Suprapubic skin (tissue), 4 donors: ENCODE measurements around the gene DDX4. TPM values are rescaled to one million over a fixed set of nuclear protein-coding genes. Genes with fewer than 3 reads are reported as not detected.

Experiments
- DNase-seq, 2 donors: peaks; one replicate each; pipeline ENCODE4 v3.0.0-alpha.2; 2019; ENCODE audit warnings: low spot score in 2 of 2
- H3K27ac ChIP-seq: fragments of 200-600 bp; sonication (generic); one replicate; pipeline ENCODE4 v1.5.1; 2019
- H3K27me3 ChIP-seq: fragments of 200-600 bp; sonication (generic); one replicate; pipeline ENCODE4 v1.5.1; 2019
- H3K36me3 ChIP-seq: fragments of 200-600 bp; sonication (generic); one replicate; pipeline ENCODE4 v1.5.1; 2019
- H3K4me1 ChIP-seq: fragments of 200-600 bp; sonication (generic); one replicate; pipeline ENCODE4 v1.5.1; 2019
- H3K4me3 ChIP-seq: fragments of 200-600 bp; sonication (generic); one replicate; pipeline ENCODE4 v1.5.1; 2019; ENCODE audit warnings: mild to moderate bottlenecking
- H3K9me3 ChIP-seq: fragments of 200-600 bp; sonication (generic); one replicate; pipeline ENCODE4 v1.5.1; 2019
- CTCF ChIP-seq, 2 donors: fragments of 200-600 bp in 1 of 2; fragments of 450-650 bp in 1 of 2; sonication (generic) in 1 of 2; IDR thresholded peaks; one replicate each; pipeline ENCODE4 v1.5.1; 2016 to 2019; ENCODE audit warnings: antibody characterized with exemption in 2 of 2, mild to moderate bottlenecking in 1 of 2, moderate library complexity in 1 of 2
- EP300 ChIP-seq: sonication (generic); formaldehyde crosslinking; IDR thresholded peaks from one replicate; pipeline ENCODE4 v1.6.1; 2017; ENCODE audit warnings: antibody characterized with exemption
- POLR2A ChIP-seq, 2 donors: fragments of 450-650 bp; IDR thresholded peaks; one replicate each; pipeline ENCODE4 v1.6.1; 2017; ENCODE audit warnings: antibody characterized with exemption in 2 of 2, mild to moderate bottlenecking in 2 of 2, moderate library complexity in 2 of 2
- POLR2AphosphoS5 ChIP-seq, 3 donors: sonication (generic); formaldehyde crosslinking; IDR thresholded peaks; one replicate each; pipeline ENCODE4 v1.6.1; 2017; ENCODE audit warnings: antibody characterized with exemption in 3 of 3
- WGBS: methylation state at CpG from one replicate; pipeline ENCODE4 v1.1.5; 2018; 5-methylcytosine and 5-hydroxymethylcytosine counted together
- total RNA-seq, 4 donors: library from RNA; depleted of rRNA; stranded (reverse); fragments of >200 nt; gene quantifications; one replicate each; pipeline ENCODE4 v1.1.0, GENCODE V29; 2016

The DDX4 gene
- total RNA-seq, 4 donors from 2014 or later = not detected

- no peaks in the 10 kb centered on the region for H3K4me1 ChIP-seq
- H3K4me3 ChIP-seq = no peak overlapping the region
- H3K36me3 ChIP-seq = no peaks in the 10 kb centered on the region
- H3K9me3 ChIP-seq = no peaks in the 10 kb centered on the region
- TF ChIP-seq POLR2AphosphoS5 (IDR thresholded peaks at IDR 0.05) = no peak
- no peak for TF ChIP-seq POLR2A (IDR thresholded peaks at IDR 0.05)
- TF ChIP-seq CTCF (IDR thresholded peaks at IDR 0.05) = no peak
- no peak for TF ChIP-seq EP300
- peaks cover 8% of the 10 kb centered on the region for H3K27me3 ChIP-seq
- H3K27ac ChIP-seq = no peak overlapping the region
- no peak for DNase-seq
These were observed 78.5 kb downstream of the DDX4 start for GRCh38 chr5:55816342-55816741.

GRCh38 chr5:55817030-55817429 lies 79.2 kb downstream of the DDX4 start:
- no peaks in the 10 kb centered on the region for H3K9me3 ChIP-seq
- WGBS = 79% methylated on average over 2 of the region's 2 CpGs
- no peak overlapping the region for H3K4me3 ChIP-seq
- H3K36me3 ChIP-seq = no peaks in the 10 kb centered on the region
- no peak overlapping the region for H3K27ac ChIP-seq
- peaks cover 15% of the 10 kb centered on the region for H3K27me3 ChIP-seq
- DNase-seq = no peak
- TF ChIP-seq EP300 = no peak
- no peak for TF ChIP-seq POLR2AphosphoS5 (IDR thresholded peaks at IDR 0.05)
- TF ChIP-seq CTCF (IDR thresholded peaks at IDR 0.05) = no peak
- no peak for TF ChIP-seq POLR2A (IDR thresholded peaks at IDR 0.05)
- peaks cover 5% of the 10 kb centered on the region for H3K4me1 ChIP-seq

- H3K4me3 ChIP-seq = no peak overlapping the region
- no peaks in the 10 kb centered on the region for H3K36me3 ChIP-seq
- TF ChIP-seq CTCF (IDR thresholded peaks at IDR 0.05) (no peak), POLR2AphosphoS5 (IDR thresholded peaks at IDR 0.05) (no peak), EP300 (no peak), POLR2A (IDR thresholded peaks at IDR 0.05) (no peak)
- no peak for DNase-seq
- peaks cover 10% of the 10 kb centered on the region for H3K4me1 ChIP-seq
- no peak overlapping the region for H3K27ac ChIP-seq
- WGBS = 86% methylated on average over 6 of the region's 6 CpGs
- H3K9me3 ChIP-seq = no peaks in the 10 kb centered on the region
- peaks cover 18% of the 10 kb centered on the region for H3K27me3 ChIP-seq
These were observed 82.6 kb downstream of the DDX4 start for GRCh38 chr5:55820488-55820887.

- 34% methylated on average over 12 of the region's 45 CpGs for whole genome bisulfite sequencing
- no peak overlapping the region for H3K27ac ChIP-seq
- H3K4me3 ChIP-seq = peak overlapping the region; percentile 45
- peaks cover 18% of the 10 kb centered on the region for H3K27me3 ChIP-seq
- DNase-seq = no peak
- no peaks in the 10 kb centered on the region for H3K36me3 ChIP-seq
- no peak for TF ChIP-seq POLR2A (IDR thresholded peaks at IDR 0.05)
- TF ChIP-seq CTCF (IDR thresholded peaks at IDR 0.05) = no peak
- no peak for TF ChIP-seq POLR2AphosphoS5 (IDR thresholded peaks at IDR 0.05)
- TF ChIP-seq EP300 = no peak
- H3K9me3 ChIP-seq = no peaks in the 10 kb centered on the region
- peaks cover 10% of the 10 kb centered on the region for H3K4me1 ChIP-seq
These were observed 84.1 kb downstream of the DDX4 start for GRCh38 chr5:55821731-55822512.

GRCh38 chr5:55823151-55823796 lies 85.4 kb downstream of the DDX4 start:
- H3K4me1 ChIP-seq = peaks cover 10% of the 10 kb centered on the region
- peaks cover 18% of the 10 kb centered on the region for H3K27me3 ChIP-seq
- DNase-seq = no peak
- H3K27ac ChIP-seq = no peak overlapping the region
- TF ChIP-seq POLR2A (IDR thresholded peaks at IDR 0.05) (no peak), CTCF (IDR thresholded peaks at IDR 0.05) (no peak), EP300 (no peak), POLR2AphosphoS5 (IDR thresholded peaks at IDR 0.05) (no peak)
- H3K9me3 ChIP-seq = no peaks in the 10 kb centered on the region
- WGBS = 40% methylated on average over 1 of the region's 1 CpG
- H3K36me3 ChIP-seq = no peaks in the 10 kb centered on the region
- H3K4me3 ChIP-seq = no peak overlapping the region
